K562 (cell line): ENCODE data around the gene CEP95. TPM values are rescaled to one million over a fixed set of nuclear protein-coding genes. Genes with fewer than 3 reads are reported as not detected.

Experiments
- ATAC-seq: fragments of 200-7000 bp; cut with Tn5 transposase; 3 replicates; pipeline ENCODE4 v1.9.1; 2020; ENCODE audit warnings: moderate library complexity
- BruUV-seq: library from RNA; stranded (reverse); fragments of 400-500 nt; replicated peaks from 2 replicates; lab custom pipeline; 2021; lab: Mats Ljungman, UMichigan
- CTCF ChIA-PET: fragments of 300-600 bp; formaldehyde crosslinking; extraction: SDS; loops from one replicate; lab custom pipeline; 2021; ENCODE audit warnings: low intra/inter-chr PET ratio; lab: Yijun Ruan, JAX
- POLR2A ChIA-PET: fragments of 300-600, 350-650 bp; sonication (Branson Sonifier 250); formaldehyde crosslinking; extraction: SDS; loops from one replicate; lab custom pipeline; 2021; ENCODE audit warnings: antibody characterized with exemption, inconsistent platforms; lab: Yijun Ruan, JAX
- DNase-seq, 4 experiments: peaks; one replicate each; pipeline versions ENCODE4 v3.0.0 to v3.0.0-alpha.2; 2011 to 2018; ENCODE audit warnings: low spot score in 3 of 4, mixed read lengths in 3 of 4; ENCODE audit errors: extremely low read depth in 1 of 4
- FAIRE-seq: peaks from 2 replicates; lab custom pipeline; 2011; peaks lifted over from hg19 to GRCh38; lab: Jason Lieb, UNC
- H2AFZ ChIP-seq: 2 replicates; pipeline ENCODE4 v1.6.0; 2011; ENCODE audit warnings: low read depth, low read length, control low read depth, inconsistent platforms
- H3K27ac ChIP-seq: fragments of 200-600 bp; 3 replicates; pipeline ENCODE4 v1.8.0; 2011; ENCODE audit warnings: low read depth, mild to moderate bottlenecking, control low read depth, inconsistent platforms, low read length, moderate library complexity, mixed read lengths; ENCODE audit errors: extremely low read depth
- H3K27me3 ChIP-seq, 2 experiments: fragments of 300-600 bp in 1 of 2; 2 replicates in 1 of 2; 3 replicates in 1 of 2; pipeline versions ENCODE4 v1.6.0 to v1.8.0; 2011; ENCODE audit warnings: inconsistent platforms in 2 of 2, low read length in 2 of 2, mild to moderate bottlenecking in 1 of 2, mixed read lengths in 1 of 2, moderate library complexity in 1 of 2; ENCODE audit not compliant: control insufficient read depth in 2 of 2, insufficient read depth in 2 of 2
- H3K36me3 ChIP-seq: fragments of 300-600 bp; 3 replicates; pipeline ENCODE4 v1.8.0; 2011; ENCODE audit warnings: mild to moderate bottlenecking, low read length, inconsistent platforms; ENCODE audit not compliant: control insufficient read depth, insufficient read depth
- H3K4me1 ChIP-seq, 2 experiments: fragments of 200-600 bp in 1 of 2; replicated peaks in 1 of 2; 2 replicates in 1 of 2; 3 replicates in 1 of 2; pipeline versions ENCODE4 v1.5.1 to v1.8.0; 2011; ENCODE audit warnings: inconsistent platforms in 2 of 2, low read length in 2 of 2, mild to moderate bottlenecking in 1 of 2, mixed read lengths in 1 of 2, moderate library complexity in 1 of 2; ENCODE audit not compliant: control insufficient read depth in 2 of 2, insufficient read depth in 2 of 2
- H3K4me2 ChIP-seq: 2 replicates; pipeline ENCODE4 v1.6.1; 2011; ENCODE audit warnings: low read length, control low read depth, inconsistent platforms, mixed read lengths; ENCODE audit not compliant: insufficient read depth
- H3K4me3 ChIP-seq: fragments of 200-600 bp; sonication (generic), shearing (Covaris generic); 2 replicates; pipeline ENCODE4 v1.5.1; 2016; ENCODE audit warnings: control low read depth, inconsistent platforms
- H3K79me2 ChIP-seq: fragments of 200-600 bp; 3 replicates; pipeline ENCODE4 v1.8.0; 2011; ENCODE audit warnings: low read length, inconsistent platforms; ENCODE audit not compliant: control insufficient read depth, insufficient read depth
- H3K9ac ChIP-seq, 2 experiments: 2 replicates each; pipeline versions ENCODE4 v1.6.0 to v1.6.1; 2011; ENCODE audit warnings: low read depth in 2 of 2, low read length in 2 of 2, control low read depth in 1 of 2, inconsistent platforms in 1 of 2, mild to moderate bottlenecking in 1 of 2, mixed read lengths in 1 of 2; ENCODE audit not compliant: insufficient read depth in 1 of 2
- H3K9me1 ChIP-seq: one replicate; pipeline ENCODE4 v1.6.0; 2011; ENCODE audit warnings: inconsistent platforms, mild to moderate bottlenecking, low read length, moderate library complexity; ENCODE audit not compliant: control insufficient read depth, insufficient read depth
- H3K9me3 ChIP-seq: replicated peaks from 2 replicates; pipeline ENCODE4 v1.5.1; 2011; ENCODE audit warnings: low read depth, low read length, inconsistent platforms; ENCODE audit not compliant: control insufficient read depth, insufficient read depth
- H4K20me1 ChIP-seq: replicated peaks from 2 replicates; pipeline ENCODE4 v1.6.1; 2011; ENCODE audit warnings: low read length, inconsistent platforms, mixed read lengths; ENCODE audit not compliant: control insufficient read depth, insufficient read depth
- ASH1L ChIP-seq: fragments of 450-650 bp; IDR thresholded peaks from 2 replicates; pipeline ENCODE4 v1.6.1; 2018; ENCODE audit warnings: borderline replicate concordance, mild to moderate bottlenecking, low read depth; ENCODE audit not compliant: partially characterized antibody
- CC2D1A ChIP-seq: fragments of 450-650 bp; IDR thresholded peaks from 2 replicates; pipeline ENCODE4 v1.6.1; 2017; ENCODE audit warnings: mild to moderate bottlenecking
- EZH2 ChIP-seq: IDR thresholded peaks from 2 replicates; pipeline ENCODE4 v1.6.1; 2012; ENCODE audit warnings: low read depth, mild to moderate bottlenecking, inconsistent platforms, low read length, borderline replicate concordance
- GTF2E2 ChIP-seq: fragments of 200-800 bp; sonication (Bioruptor generic); IDR thresholded peaks from 2 replicates; pipeline ENCODE4 v1.6.1; 2016; ENCODE audit warnings: missing genetic modification characterization, missing compliant biosample characterization
- POLR2A ChIP-seq: fragments of 450-650 bp; conservative IDR thresholded peaks from 2 replicates; pipeline ENCODE4 v1.6.1; 2016
- SMC3 ChIP-seq: conservative IDR thresholded peaks from 2 replicates; pipeline ENCODE4 v1.6.1; 2011; ENCODE audit warnings: low read depth, low read length, improper control_type of control experiment; ENCODE audit not compliant: insufficient read depth
- TAF15 ChIP-seq: fragments of 200-400 bp; formaldehyde crosslinking; IDR thresholded peaks from 2 replicates; pipeline ENCODE4 v1.6.1; 2017; ENCODE audit warnings: mild to moderate bottlenecking, low read depth, low read length, moderate library complexity
- WHSC1 ChIP-seq: IDR thresholded peaks from one replicate; pipeline ENCODE4 v1.6.1; 2012; ENCODE audit warnings: low read length, control low read depth, inconsistent platforms
- WGBS: fragments of 100-300 bp; shearing (Covaris generic); methylation state at CpG from one replicate; pipeline ENCODE4 v1.1.6; 2016; ENCODE audit warnings: low coverage, mixed read lengths; ENCODE audit not compliant: insufficient coverage; ENCODE audit errors: missing lambda C conversion rate; 5-methylcytosine and 5-hydroxymethylcytosine counted together
- in situ Hi-C: fragments of 300-500 bp; cut with MboI; formaldehyde crosslinking; loops from 4 replicates; pipeline ENCODE4 v1.15.0; 2018; ENCODE audit warnings: inconsistent platforms, mixed read lengths
- intact Hi-C: fragments of 100-400 bp; cut with micrococcal nuclease; formaldehyde crosslinking; loops from 2 replicates; pipeline ENCODE4 v1.14.2; 2022
- polyA plus RNA-seq, 8 experiments: library from polyadenylated mRNA; depleted of rRNA in 4 of 8; stranded (reverse) in 5 of 8; unstranded in 3 of 8; fragments of >200 nt; fragmentation: Nextera tagmentation in 2 of 8; fragmentation: Illumina TruSeq in 1 of 8; extraction: Ambion mirVana in 2 of 8; extraction: Trizol in 1 of 8; gene quantifications; 2 replicates each; pipeline versions ENCODE4 v1.2.1 to v1.2.3, GENCODE V29; 2011 to 2014; ENCODE audit warnings: inconsistent platforms in 1 of 8, missing spikeins in 1 of 8
- total RNA-seq, 7 experiments: library from RNA; depleted of rRNA in 6 of 7; stranded (reverse); fragments of >200 nt in 6 of 7; fragmentation: Illumina TruSeq in 2 of 7; extraction: Trizol in 2 of 7; gene quantifications; 2 replicates each; pipeline versions ENCODE4 v1.2.1 to v1.2.3, GENCODE V29; 2011 to 2021; ENCODE audit warnings: low replicate concordance in 1 of 7

CEP95 gene
- total and polyA plus RNA-seq, 9 of the 15 experiments (the other 6 are each of a cell fraction or from before 2014, with no cell fraction given), result 26.7 to 80.7 (median 56.9) TPM

DNA sequence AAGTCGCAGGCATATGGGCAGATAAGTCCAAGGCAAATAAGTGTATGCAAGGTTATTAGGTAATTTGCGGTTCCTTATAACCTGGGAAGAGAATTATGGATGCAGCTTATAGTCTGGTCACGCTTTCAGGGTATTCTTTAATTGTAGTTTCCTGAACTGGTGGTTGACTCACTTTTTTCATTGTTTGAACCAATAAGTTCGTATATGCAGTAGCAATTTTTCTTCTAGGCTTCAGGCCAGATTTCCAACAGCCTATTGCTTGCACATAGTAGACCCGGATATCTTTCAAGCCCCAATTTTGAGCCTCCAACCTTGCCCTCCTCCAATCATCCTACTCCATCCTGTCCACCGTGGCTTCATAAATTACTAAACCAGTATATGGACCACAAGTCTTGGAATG is 12.8 kb downstream of the CEP95 start:
- Histone ChIP-seq H3K9me3 (no peaks in the 10 kb centered on the region), H3K27ac (no peak overlapping the region), H3K9ac (no peak overlapping the region; a peak in 1 of 4 replicates), H3K79me2 (peaks cover 15% of the 10 kb centered on the region; the same call in 1 of the 3 replicates), H3K4me3 (no peak overlapping the region), H2AFZ (no peak overlapping the region), H3K9me1 (peaks cover 3% of the 10 kb centered on the region), H3K4me1 (no peaks in the 10 kb centered on the region), H3K36me3 (peaks cover 93% of the 10 kb centered on the region), H4K20me1 (no peaks in the 10 kb centered on the region), H3K27me3 (no peaks in the 10 kb centered on the region), H3K4me2 (no peak overlapping the region)
- BruUV-seq, result no TSS peak
- FAIRE-seq, result no peak
- WGBS, result 88% methylated on average over 6 of the region's 6 CpGs
- intact Hi-C loops, result no loop called here
- 0 out of 2 replicates have a peak, but pooled peaks have one; percentile 22 for TF ChIP-seq POLR2A
- TF ChIP-seq TAF15, result no peak
- POLR2A ChIA-PET, result interaction anchor here (0.6 to 2.7 kb wide), 6 partner anchors 9 to 1427 kb away, joined by 3 to 15 read pairs (median 4); partner anchors contain the start of gene CEP95
- DNase-seq, result no peak
- CTCF ChIA-PET, result no interaction called here
- in situ Hi-C loops, result no loop called here
- no peak for ATAC-seq

DNA sequence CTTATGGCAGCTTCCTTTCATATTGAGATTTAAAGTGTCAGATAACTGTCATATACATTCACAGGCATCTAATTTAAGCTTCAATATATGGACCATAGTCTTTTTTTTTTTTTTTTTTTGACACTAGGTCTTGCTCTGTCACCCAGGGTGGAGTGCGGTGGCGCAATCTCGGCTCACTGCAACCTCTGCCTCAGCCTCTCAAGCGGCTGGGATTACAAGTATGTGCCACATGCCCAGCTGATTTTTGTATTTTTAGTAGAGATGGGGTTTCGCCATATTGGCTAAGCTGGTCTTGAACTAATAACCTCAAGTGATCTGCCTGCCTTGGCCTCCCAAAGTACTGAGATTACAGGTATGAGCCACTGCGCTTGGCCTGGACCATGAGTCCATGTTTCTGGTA is 13.6 kb downstream of the CEP95 start:
- Histone ChIP-seq H3K79me2 (peaks cover 8% of the 10 kb centered on the region; the same call in 1 of the 3 replicates), H4K20me1 (no peaks in the 10 kb centered on the region), H3K9ac (no peak overlapping the region), H3K36me3 (peaks cover 93% of the 10 kb centered on the region), H3K27me3 (no peaks in the 10 kb centered on the region), H3K9me3 (no peaks in the 10 kb centered on the region), H2AFZ (no peak overlapping the region), H3K4me1 (no peaks in the 10 kb centered on the region), H3K4me2 (no peak overlapping the region), H3K4me3 (no peak overlapping the region), H3K9me1 (peaks cover 2% of the 10 kb centered on the region), H3K27ac (no peak overlapping the region)
- ChIA-PET CTCF (interaction anchor here (0.6 kb wide), 1 partner anchor 102 kb away, joined by 3 read pairs; no protein-coding TSS in a partner anchor), POLR2A (interaction anchor here (0.6 to 2.7 kb wide), 8 partner anchors 8 to 297 kb away, joined by 3 to 15 read pairs (median 4); partner anchors contain the start of gene CEP95)
- ATAC-seq (no peak), FAIRE-seq (no peak), DNase-seq (no peak)
- WGBS, result 97% methylated on average over 5 of the region's 6 CpGs
- TF ChIP-seq SMC3 (no peak), GTF2E2 (tag) (no peak), ASH1L (no peak), EZH2 (no peak), WHSC1 (no peak), CC2D1A (no peak)
- intact Hi-C loops, result no loop called here
- no TSS peak for BruUV-seq
- in situ Hi-C loops, result no loop called here
